H1 (cell line): ENCODE measurements around the gene PAIP2B. TPM values are rescaled to one million over a fixed set of nuclear protein-coding genes. Genes with fewer than 3 reads are reported as not detected.

ENCODE experiments used
- CTCF ChIA-PET: fragments of 300-600 bp; sonication (Branson Sonifier 250); formaldehyde crosslinking; loops from one replicate; lab custom pipeline; 2021; ENCODE audit not compliant: partially characterized antibody; lab: Charles Lee
- POLR2A ChIA-PET: fragments of 300-600 bp; sonication (Branson Sonifier 250); formaldehyde crosslinking; loops from one replicate; lab custom pipeline; 2021; ENCODE audit warnings: inconsistent platforms; ENCODE audit not compliant: partially characterized antibody; lab: Charles Lee
- DNase-seq, 2 experiments: peaks; one replicate each; pipeline versions ENCODE4 v3.0.0 to v3.0.0-alpha.2; 2010 to 2022; ENCODE audit warnings: low spot score in 2 of 2, low read depth in 1 of 2, mixed read lengths in 1 of 2
- FAIRE-seq: peaks from 2 replicates; lab custom pipeline; 2011; peaks lifted over from hg19 to GRCh38; lab: Jason Lieb, UNC
- H2AFZ ChIP-seq: 2 replicates; pipeline ENCODE4 v1.8.1; 2012; ENCODE audit warnings: low read length, inconsistent platforms
- H2AK5ac ChIP-seq: 2 replicates; pipeline ENCODE4 v1.6.1; 2013; ENCODE audit warnings: low read depth, low read length
- H2BK120ac ChIP-seq: replicated peaks from 2 replicates; pipeline ENCODE3; 2013; ENCODE audit warnings: low read depth, low read length, inconsistent platforms
- H2BK12ac ChIP-seq: 2 replicates; pipeline ENCODE4 v1.6.1; 2013; ENCODE audit warnings: low read depth, low read length
- H2BK15ac ChIP-seq: 2 replicates; pipeline ENCODE4 v1.6.1; 2013; ENCODE audit warnings: low read length
- H2BK20ac ChIP-seq: 2 replicates; pipeline ENCODE4 v1.6.1; 2013; ENCODE audit warnings: low read length
- H2BK5ac ChIP-seq: 2 replicates; pipeline ENCODE4 v1.6.1; 2013; ENCODE audit warnings: low read depth, low read length
- H3K14ac ChIP-seq: 2 replicates; pipeline ENCODE4 v1.6.1; 2013; ENCODE audit warnings: inconsistent platforms; ENCODE audit not compliant: insufficient read length
- H3K18ac ChIP-seq: 2 replicates; pipeline ENCODE4 v1.6.1; 2013; ENCODE audit warnings: low read length; ENCODE audit errors: extremely low read depth
- H3K23ac ChIP-seq: 2 replicates; pipeline ENCODE4 v1.6.1; 2013; ENCODE audit warnings: inconsistent platforms; ENCODE audit not compliant: insufficient read length
- H3K23me2 ChIP-seq: 2 replicates; pipeline ENCODE4 v1.6.1; 2013; ENCODE audit warnings: low read depth, low read length
- H3K27ac ChIP-seq: 2 replicates; pipeline ENCODE4 v1.6.1; 2011; ENCODE audit warnings: low read depth, low read length, inconsistent platforms
- H3K27me3 ChIP-seq, 4 experiments: replicated peaks in 1 of 4; 1 replicate in 1 of 4; 2 replicates in 3 of 4; pipeline versions ENCODE4 v1.6.1 to v1.8.1; 2011 to 2013; ENCODE audit warnings: low read length in 3 of 4, mild to moderate bottlenecking in 3 of 4, inconsistent platforms in 2 of 4, mixed read lengths in 2 of 4, moderate library complexity in 1 of 4; ENCODE audit not compliant: control insufficient read depth in 3 of 4, insufficient read depth in 3 of 4; ENCODE audit errors: extremely low read depth in 1 of 4
- H3K36me3 ChIP-seq, 4 experiments: 2 replicates each; pipeline versions ENCODE4 v1.6.1 to v1.8.1; 2011 to 2013; ENCODE audit warnings: mild to moderate bottlenecking in 4 of 4, low read length in 3 of 4, moderate library complexity in 2 of 4, control low read depth in 1 of 4, inconsistent platforms in 1 of 4; ENCODE audit not compliant: insufficient read depth in 4 of 4, control insufficient read depth in 2 of 4
- H3K4ac ChIP-seq: replicated peaks from 2 replicates; pipeline ENCODE3; 2013; ENCODE audit warnings: low read length, low read depth, mixed read lengths, inconsistent platforms; ENCODE audit not compliant: insufficient read length
- H3K4me1 ChIP-seq, 4 experiments: replicated peaks in 1 of 4; 1 replicate in 1 of 4; 2 replicates in 3 of 4; pipeline versions ENCODE4 v1.6.1 to v1.8.1; 2011 to 2013; ENCODE audit warnings: low read length in 3 of 4, inconsistent platforms in 2 of 4, mixed read lengths in 1 of 4; ENCODE audit not compliant: insufficient read depth in 4 of 4, control insufficient read depth in 3 of 4
- H3K4me2 ChIP-seq, 2 experiments: 2 replicates each; pipeline versions ENCODE4 v1.6.1 to v1.8.1; 2011 to 2013; ENCODE audit warnings: low read depth in 2 of 2, low read length in 2 of 2, control low read depth in 1 of 2, inconsistent platforms in 1 of 2, mild to moderate bottlenecking in 1 of 2; ENCODE audit not compliant: insufficient read depth in 1 of 2
- H3K4me3 ChIP-seq, 4 experiments: fragments of 200-600, 300-600 bp in 1 of 4; sonication (generic), shearing (Covaris generic), sonication (Bioruptor Twin) in 1 of 4; 2 replicates each; pipeline versions ENCODE4 v1.5.1 to v1.8.1; 2011 to 2016; ENCODE audit warnings: low read length in 4 of 4, low read depth in 3 of 4, control low read depth in 2 of 4, inconsistent platforms in 2 of 4, mild to moderate bottlenecking in 2 of 4, mixed read lengths in 1 of 4, moderate library complexity in 1 of 4; ENCODE audit not compliant: insufficient read depth in 2 of 4; ENCODE audit errors: extremely low read depth in 1 of 4
- H3K56ac ChIP-seq: replicated peaks from 2 replicates; pipeline ENCODE3; 2013; ENCODE audit warnings: low read depth, mild to moderate bottlenecking, mixed read lengths, low read length, inconsistent platforms; ENCODE audit not compliant: insufficient read length
- H3K79me1 ChIP-seq: 2 replicates; pipeline ENCODE4 v1.6.1; 2013; ENCODE audit warnings: low read depth, low read length, control low read depth
- H3K79me2 ChIP-seq, 2 experiments: 2 replicates each; pipeline versions ENCODE4 v1.6.1 to v1.8.1; 2012 to 2013; ENCODE audit warnings: low read length in 2 of 2, mild to moderate bottlenecking in 2 of 2, inconsistent platforms in 1 of 2; ENCODE audit not compliant: insufficient read depth in 2 of 2, control insufficient read depth in 1 of 2
- H3K9ac ChIP-seq, 4 experiments: replicated peaks in 1 of 4; 1 replicate in 1 of 4; 2 replicates in 3 of 4; pipeline versions ENCODE4 v1.6.1 to v1.8.1; 2011 to 2013; ENCODE audit warnings: low read depth in 3 of 4, low read length in 3 of 4, control low read depth in 2 of 4, mild to moderate bottlenecking in 2 of 4, moderate library complexity in 2 of 4, inconsistent platforms in 1 of 4; ENCODE audit errors: extremely low read depth in 1 of 4
- H3K9me3 ChIP-seq, 2 experiments: 2 replicates each; pipeline versions ENCODE4 v1.6.1 to v1.8.1; 2012 to 2013; ENCODE audit warnings: mild to moderate bottlenecking in 2 of 2, moderate library complexity in 2 of 2, control low read depth in 1 of 2, inconsistent platforms in 1 of 2, low read depth in 1 of 2, low read length in 1 of 2, mixed read lengths in 1 of 2; ENCODE audit not compliant: insufficient read depth in 2 of 2
- H4K20me1 ChIP-seq, 2 experiments: replicated peaks in 1 of 2; 2 replicates each; pipeline versions ENCODE3 to v1.8.1; 2011 to 2013; ENCODE audit warnings: inconsistent platforms in 2 of 2, low read length in 2 of 2, mild to moderate bottlenecking in 1 of 2; ENCODE audit not compliant: insufficient read depth in 2 of 2, control insufficient read depth in 1 of 2
- H4K5ac ChIP-seq: 2 replicates; pipeline ENCODE4 v1.6.1; 2013; ENCODE audit warnings: low read length, low read depth, mixed read lengths, inconsistent platforms; ENCODE audit not compliant: insufficient read length
- H4K8ac ChIP-seq: 2 replicates; pipeline ENCODE4 v1.8.0; 2013; ENCODE audit warnings: mild to moderate bottlenecking, moderate library complexity, low read length, inconsistent platforms; ENCODE audit not compliant: insufficient read depth; ENCODE audit errors: extremely low read depth
- H4K91ac ChIP-seq: replicated peaks from 2 replicates; pipeline ENCODE3; 2013; ENCODE audit warnings: low read length, mixed read lengths, inconsistent platforms; ENCODE audit not compliant: insufficient read length
- CEBPB ChIP-seq: IDR thresholded peaks from 2 replicates; pipeline ENCODE4 v1.6.1; 2012; ENCODE audit warnings: low read depth, low read length
- CTCF ChIP-seq, 3 experiments: IDR thresholded peaks; 1 replicate in 2 of 3; 2 replicates in 1 of 3; pipeline versions ENCODE4 v1.5.1 to v1.6.1; 2011; ENCODE audit warnings: low read length in 3 of 3, mild to moderate bottlenecking in 3 of 3, inconsistent platforms in 2 of 3, low read depth in 1 of 3, moderate library complexity in 1 of 3; ENCODE audit not compliant: insufficient read depth in 1 of 3; ENCODE audit errors: control extremely low read depth in 1 of 3
- HDAC6 ChIP-seq: IDR thresholded peaks from one replicate; pipeline ENCODE4 v1.7.1; 2012; ENCODE audit warnings: low read depth, mild to moderate bottlenecking, inconsistent platforms, low read length, moderate library complexity
- MAFK ChIP-seq: IDR thresholded peaks from 2 replicates; pipeline ENCODE4 v1.6.1; 2012; ENCODE audit warnings: low read depth, mild to moderate bottlenecking, improper control_type of control experiment, low read length
- NANOG ChIP-seq: IDR thresholded peaks from 2 replicates; pipeline ENCODE4 v1.6.1; 2011; ENCODE audit warnings: low read length, low read depth, mild to moderate bottlenecking, inconsistent platforms; ENCODE audit not compliant: insufficient read depth, poor library complexity, severe bottlenecking
- RFX5 ChIP-seq: IDR thresholded peaks from 2 replicates; pipeline ENCODE4 v1.6.1; 2011; ENCODE audit warnings: low read depth, low read length, improper control_type of control experiment, borderline replicate concordance
- SIX5 ChIP-seq: IDR thresholded peaks from 2 replicates; pipeline ENCODE4 v1.6.1; 2011; ENCODE audit warnings: mild to moderate bottlenecking, low read depth, low read length
- WGBS, 2 experiments: shearing (Covaris generic) in 1 of 2; methylation state at CpG; one replicate each; pipeline versions ENCODE4 v1.1.6 to v1.1.7; 2013 to 2015; ENCODE audit warnings: low lambda C conversion rate in 2 of 2, mixed read lengths in 2 of 2, inconsistent platforms in 1 of 2, low coverage in 1 of 2, missing lambda C conversion rate in 1 of 2; ENCODE audit not compliant: insufficient replicate concordance in 2 of 2, insufficient coverage in 1 of 2, insufficient read length in 1 of 2; ENCODE audit errors: extremely low coverage in 1 of 2, missing lambda C conversion rate in 1 of 2; 5-methylcytosine and 5-hydroxymethylcytosine counted together
- polyA plus RNA-seq, 7 experiments: library from polyadenylated mRNA; depleted of rRNA in 3 of 7; stranded (reverse) in 5 of 7; unstranded in 2 of 7; fragments of >200 nt in 5 of 7; fragments of 200-250 nt in 2 of 7; gene quantifications; 1 replicate in 5 of 7; 2 replicates in 1 of 7; 4 replicates in 1 of 7; pipeline versions ENCODE4 v1.2.1 to v1.2.3, GENCODE V29; 2011 to 2013; ENCODE audit warnings: missing spikeins in 2 of 7, mixed read lengths in 2 of 7
- total RNA-seq: library from RNA; stranded (reverse); fragmentation: NEBNext Ultra II Directional; extraction: Animal tissue kit (Norgen Biotek cat#: 25700); gene quantifications from 2 replicates; pipeline ENCODE4 v1.2.1, GENCODE V29; 2021

The PAIP2B gene
- total and polyA plus RNA-seq, 2 of the 8 experiments (the other 6 are each of a cell fraction or from before 2014, with no cell fraction given): 8.4 to 31.3 TPM

- Histone ChIP-seq H3K36me3 (peaks cover 8 to 32% (median 24%) of the 10 kb centered on the region in 4 experiments), H3K79me2 (no peaks in the 10 kb centered on the region), H3K14ac (no peak overlapping the region), H3K9ac (no peak overlapping the region), H3K56ac (no peak overlapping the region), H4K91ac (no peak overlapping the region), H3K27ac (no peak overlapping the region), H3K9me3 (no peaks in the 10 kb centered on the region), H3K4me3 (no peak overlapping the region), H3K4me1 (no peaks in the 10 kb centered on the region; a peak in 1 of 7 replicates), H4K8ac (no peak overlapping the region), H2BK20ac (no peak overlapping the region), H4K20me1 (peaks cover 2 to 3% of the 10 kb centered on the region in 2 experiments), H2BK12ac (no peak overlapping the region), H3K4ac (no peak overlapping the region), H4K5ac (no peak overlapping the region), H3K23ac (no peak overlapping the region), H3K18ac (no peak overlapping the region), H2AK5ac (no peak overlapping the region), H3K27me3 (no peaks in the 10 kb centered on the region; a peak in 1 of 7 replicates), H2BK120ac (no peak overlapping the region), H3K79me1 (no peaks in the 10 kb centered on the region), H3K23me2 (no peaks in the 10 kb centered on the region), H2AFZ (no peak overlapping the region), H2BK5ac (no peak overlapping the region), H2BK15ac (no peak overlapping the region), H3K4me2 (no peak overlapping the region)
- 89% methylated on average over 1 of the region's 1 CpG; no CpG with 5 or more reads in 1 of the 2 experiments for WGBS, 2 experiments
- TF ChIP-seq CEBPB (no peak), NANOG (no peak), SIX5 (no peak), CTCF (IDR thresholded peaks at IDR 0.05; ENCODE audit: control extremely low read depth in 1 of 3, insufficient read depth in 1 of 3, low read depth in 1 of 3, low read length in 3 of 3) (peak; percentile 15 to 28 (median 19); a peak in 3 of 4 replicates), HDAC6 (no peak), RFX5 (no peak), MAFK (no peak)
- ChIA-PET POLR2A (no interaction called here), CTCF (interaction anchor here (0.9 to 4.6 kb wide), 13 partner anchors 9 to 359 kb away, joined by 3 to 14 read pairs (median 4); no protein-coding TSS in a partner anchor)
- DNase-seq (no peak), FAIRE-seq (no peak)
Observed at GRCh38 chr2:71151620-71152019, 75.3 kb downstream of the PAIP2B start.
